Midbrain (tissue), 1 donor: ENCODE results near the gene SLC7A1.
"Not testable (repeated sequence)": the region's sequence is repeated elsewhere in the genome, so short reads cannot be mapped to it uniquely, and the experiment has no call there.

Experiments
- DNase-seq: peaks from one replicate; lab custom pipeline; 2025; lab: John Stamatoyannopoulos, UW

The SLC7A1 gene

DNA sequence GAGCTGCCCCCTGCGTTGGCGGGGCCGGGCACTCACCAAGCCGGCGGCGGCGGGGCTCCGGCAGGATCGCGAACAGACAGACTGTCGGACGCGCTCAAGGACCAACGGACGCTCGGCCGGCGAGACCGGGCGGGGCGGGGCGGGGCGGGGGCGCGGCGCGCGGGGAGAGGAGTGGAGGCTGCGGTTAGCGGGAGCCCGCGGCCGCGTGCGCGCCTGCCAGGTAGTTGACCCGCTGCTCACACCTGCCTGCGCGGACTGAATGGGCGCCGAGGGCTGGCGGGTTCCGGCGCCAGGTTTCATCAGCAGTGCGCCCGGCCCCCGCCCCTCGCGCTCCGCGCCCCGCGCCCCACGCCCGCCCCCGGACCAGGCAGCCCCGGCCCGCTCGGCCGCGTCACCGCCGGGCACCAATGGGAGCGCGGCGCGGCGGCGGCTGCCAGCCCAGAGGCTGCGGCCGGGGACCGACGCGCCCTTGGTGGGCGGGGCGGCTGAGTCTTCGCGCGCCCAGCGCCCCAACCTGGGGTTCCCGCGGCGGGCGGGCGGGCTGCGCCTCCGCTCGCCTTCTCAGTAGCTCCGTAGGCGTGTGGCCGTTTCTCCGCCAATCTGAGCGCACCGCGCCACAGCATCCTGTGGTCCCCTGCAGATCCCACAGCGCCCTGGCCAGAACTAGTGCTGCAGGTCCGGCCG lies at the start of gene SLC7A1:
Gene SLC7A1, minus strand, starts transcription at position 309 of the 684 bp plus-strand sequence. CDS start 59,500 bp downstream, outside the sequence.
- peak; percentile 83 for DNase-seq

DNA sequence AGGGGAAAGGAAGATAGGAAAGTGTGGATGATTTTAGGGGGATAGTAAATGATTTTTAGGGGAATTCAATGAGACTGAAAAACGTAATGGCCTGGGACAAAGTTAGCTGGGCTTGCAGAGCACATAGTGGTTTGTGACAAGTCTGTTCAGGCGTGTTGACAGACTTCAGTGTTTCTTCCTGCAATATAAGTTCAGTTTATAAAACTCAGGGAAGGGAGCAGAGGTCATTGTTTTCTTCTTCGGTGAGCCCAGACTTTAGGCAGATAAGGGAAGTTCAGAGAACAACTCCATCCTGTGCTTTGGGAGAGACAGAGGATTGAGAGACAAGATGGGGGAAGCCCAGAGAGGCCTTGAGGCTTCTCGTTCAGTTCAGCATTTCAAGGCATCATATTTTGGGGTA lies 45.2 kb upstream of the SLC7A1 start:
- DNase-seq: no peak

GRCh38 chr13:29636831-29637230 lies 41.3 kb upstream of the SLC7A1 start:
- DNase-seq: not testable (repeated sequence)

DNA sequence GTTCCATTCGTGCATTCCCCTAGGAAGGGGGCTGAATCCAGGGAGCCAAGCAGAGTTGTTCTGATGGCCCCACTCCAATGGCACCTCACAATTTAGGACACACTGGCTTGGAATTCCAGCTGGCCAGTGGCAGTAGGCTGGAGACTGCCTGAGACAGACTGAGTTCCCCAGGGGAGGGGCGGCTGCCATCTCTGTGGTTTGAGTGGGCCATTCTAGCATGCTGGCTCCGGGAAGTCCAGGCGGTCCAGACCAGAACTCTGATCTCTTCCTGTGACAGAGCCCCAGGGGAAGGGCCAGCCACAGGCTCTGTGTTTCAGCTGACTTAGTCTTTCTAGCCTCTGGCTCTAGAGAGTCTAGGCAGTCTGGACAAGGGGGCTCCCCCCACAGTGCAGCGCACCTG lies 29.5 kb upstream of the SLC7A1 start:
- no peak for DNase-seq

GRCh38 chr13:29621841-29622240 lies 26.4 kb upstream of the SLC7A1 start:
- no peak for DNase-seq

GRCh38 chr13:29621051-29621800 lies 25.7 kb upstream of the SLC7A1 start:
- DNase-seq: no peak

DNA sequence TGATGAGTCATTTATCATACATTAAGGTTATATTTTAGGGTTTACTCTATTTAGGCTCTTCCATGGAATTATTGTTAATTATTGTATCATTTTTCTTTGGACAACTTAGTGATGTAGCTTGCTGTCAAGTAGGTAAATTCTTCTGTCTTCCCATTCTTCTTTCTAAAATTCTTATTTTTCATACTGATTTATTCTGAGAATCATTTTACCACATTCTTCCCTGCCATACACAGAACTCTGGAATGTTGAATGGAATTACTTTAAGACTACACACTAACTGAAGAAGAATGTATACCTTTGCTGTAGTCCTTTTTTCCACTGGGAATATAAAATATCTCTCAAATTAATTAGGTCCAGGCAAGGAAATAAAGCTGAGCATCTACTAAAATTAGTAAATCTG lies 24.5 kb upstream of the SLC7A1 start:
- DNase-seq: no peak

DNA sequence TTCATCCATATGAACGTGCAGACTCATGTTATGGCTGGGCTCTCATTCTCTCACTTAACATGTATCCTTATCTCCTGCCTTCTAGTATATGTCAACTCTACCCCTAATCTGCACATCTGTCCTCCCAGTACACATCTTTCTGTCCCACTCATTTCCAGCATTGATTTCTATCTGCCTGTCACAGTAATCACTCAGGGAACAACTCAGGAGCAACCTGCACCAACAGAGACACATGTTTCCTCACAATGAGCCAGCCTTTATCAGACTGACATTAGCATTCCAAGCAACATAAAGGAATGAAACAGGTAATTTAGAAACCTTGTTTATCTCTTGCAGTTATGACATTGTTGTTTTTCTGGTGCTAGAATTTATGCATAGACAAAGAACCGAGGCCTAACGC lies 17.6 kb upstream of the SLC7A1 start:
- no peak for DNase-seq

DNA sequence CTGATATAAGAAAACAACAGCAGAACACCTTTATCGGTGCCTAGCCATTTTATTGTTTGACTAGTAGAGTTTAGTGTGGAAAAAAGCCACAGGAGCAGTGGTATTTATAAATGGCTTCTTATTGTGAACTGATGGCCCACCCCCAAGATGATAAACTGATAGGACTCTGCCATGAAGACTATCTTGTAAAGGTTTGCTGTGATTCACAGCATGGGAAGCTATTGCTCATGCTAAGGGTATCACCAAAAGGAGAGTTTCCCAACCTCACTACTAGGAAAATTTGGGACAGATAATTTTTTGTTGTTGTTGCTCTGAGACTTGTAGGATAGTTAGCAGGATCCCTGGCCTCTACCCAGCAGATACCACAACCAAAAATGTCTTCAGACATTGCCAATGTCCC lies 12.0 kb upstream of the SLC7A1 start:
- no peak for DNase-seq

DNA sequence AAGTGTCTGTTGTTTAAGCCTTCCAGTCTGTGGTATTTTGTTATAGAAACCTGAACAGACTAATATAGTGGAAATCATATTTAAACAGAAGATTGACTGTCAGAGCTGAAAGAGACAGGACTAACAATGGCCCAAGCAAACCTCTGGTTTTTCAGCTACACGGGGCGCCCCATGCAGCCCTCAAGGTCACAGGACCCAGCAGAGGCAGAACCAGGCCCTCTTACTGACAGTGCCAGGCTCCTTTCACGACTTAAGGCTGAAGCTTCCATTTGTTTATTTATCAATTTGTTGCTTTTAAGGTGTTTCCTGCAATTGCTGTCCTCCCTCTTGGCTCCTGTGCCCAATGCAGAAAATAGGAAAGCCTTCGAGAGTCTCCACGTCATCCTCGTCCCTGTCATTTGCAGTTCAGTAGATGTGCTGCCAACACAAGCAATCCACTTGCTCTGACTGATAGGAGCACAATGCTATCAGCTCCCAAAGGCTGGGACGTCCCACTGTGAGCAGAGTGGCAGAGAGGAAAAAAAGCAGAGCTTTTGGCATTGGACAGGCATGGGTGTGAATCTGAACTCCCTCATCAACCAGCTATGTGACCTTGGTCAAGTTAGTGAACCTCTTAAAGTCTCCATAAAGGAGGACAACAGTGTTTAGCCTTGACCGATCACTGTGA lies 10.5 kb upstream of the SLC7A1 start:
- no peak for DNase-seq

DNA sequence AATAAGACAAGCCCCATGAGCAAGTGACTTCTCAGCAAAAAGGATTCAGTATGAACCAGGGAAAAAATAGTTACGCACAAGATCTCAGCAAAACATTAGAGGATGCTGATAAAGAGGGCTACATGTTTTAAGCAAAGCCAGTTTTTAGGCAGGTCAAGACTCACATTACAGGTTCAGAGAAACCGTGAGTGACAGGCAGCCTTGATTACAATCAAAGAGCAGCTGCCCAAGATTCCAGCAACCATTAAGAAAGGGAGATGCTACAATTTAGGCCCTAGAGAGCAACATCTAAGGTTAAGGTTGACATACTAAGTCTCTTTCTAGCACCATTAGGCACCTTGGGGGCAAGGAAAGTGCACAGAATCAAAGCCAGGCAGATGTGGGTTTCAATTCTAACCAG lies 2.8 kb upstream of the SLC7A1 start:
- no peak for DNase-seq

DNA sequence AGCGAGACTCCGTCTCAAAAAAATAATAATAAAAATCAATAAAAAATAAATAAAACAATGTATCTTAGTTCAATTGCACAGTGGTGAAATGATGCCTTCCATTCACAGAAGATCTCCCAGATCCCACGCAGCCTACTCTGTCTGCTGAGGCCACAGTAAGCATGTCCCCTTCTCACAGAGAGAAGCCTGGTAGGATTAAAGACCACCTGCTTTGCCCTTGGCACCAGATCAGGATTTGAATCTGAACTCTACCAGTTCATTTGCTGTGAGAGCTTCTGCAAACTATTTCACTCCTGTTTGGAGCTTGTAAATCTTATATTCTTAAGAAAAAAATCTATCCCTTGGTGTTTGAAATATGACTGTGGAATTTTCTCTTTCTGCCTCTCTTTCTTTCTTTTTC lies 2.2 kb upstream of the SLC7A1 start:
- DNase-seq: no peak

- no peak for DNase-seq
Observed at GRCh38 chr13:29597246-29597645, 1.8 kb upstream of the SLC7A1 start.

DNA sequence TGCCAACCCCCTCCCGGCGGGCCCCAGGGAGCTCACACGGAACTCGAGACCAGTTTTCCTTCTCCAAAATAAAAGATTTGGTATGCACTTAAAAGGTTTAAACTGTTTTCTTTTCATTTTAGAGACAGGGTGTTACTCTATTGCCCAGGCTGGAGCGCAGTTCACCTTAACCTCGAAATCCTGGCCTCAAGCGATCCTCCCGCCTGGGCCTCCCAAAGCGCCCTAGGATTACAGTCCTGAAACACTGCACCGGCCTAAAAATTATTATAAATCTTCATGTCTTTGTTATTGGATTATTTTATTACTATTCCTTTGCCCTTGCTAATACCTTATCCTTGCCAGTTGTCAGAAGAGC lies 553 bp upstream of the SLC7A1 start:
- no peak for DNase-seq

DNA sequence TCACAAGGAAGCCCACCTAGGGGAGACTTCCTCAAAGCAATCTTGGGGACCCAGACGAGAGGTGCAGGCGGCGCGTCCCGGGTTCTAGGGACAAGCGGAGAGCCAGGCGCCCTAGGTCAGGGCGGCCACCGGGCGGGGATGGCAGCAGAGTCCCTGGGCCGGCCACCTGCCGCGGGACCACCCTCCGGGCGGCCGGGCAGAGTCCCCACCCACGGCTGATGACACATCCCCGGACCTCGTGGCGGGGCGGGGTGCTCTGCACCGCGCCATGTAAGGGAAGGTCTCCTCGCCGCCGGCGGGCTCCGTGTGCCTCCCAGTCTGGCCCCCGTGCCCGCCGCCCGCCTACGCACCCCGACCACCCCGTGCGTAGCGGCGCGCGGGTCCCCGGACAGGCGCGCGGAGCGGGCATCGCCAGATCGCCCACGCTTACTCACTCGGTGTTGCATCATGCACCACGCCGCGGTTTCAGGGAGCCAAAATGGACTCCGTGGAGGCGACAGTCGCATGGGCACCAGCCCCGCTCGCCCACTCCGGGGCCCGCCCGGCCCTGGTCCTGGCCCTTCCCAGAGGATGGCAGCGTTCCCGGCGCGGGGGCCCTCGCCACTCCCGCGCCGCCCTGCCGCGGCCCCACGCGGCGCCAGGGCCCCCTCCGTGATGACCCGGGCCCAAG lies 643 bp downstream of the SLC7A1 start:
- no peak for DNase-seq

DNA sequence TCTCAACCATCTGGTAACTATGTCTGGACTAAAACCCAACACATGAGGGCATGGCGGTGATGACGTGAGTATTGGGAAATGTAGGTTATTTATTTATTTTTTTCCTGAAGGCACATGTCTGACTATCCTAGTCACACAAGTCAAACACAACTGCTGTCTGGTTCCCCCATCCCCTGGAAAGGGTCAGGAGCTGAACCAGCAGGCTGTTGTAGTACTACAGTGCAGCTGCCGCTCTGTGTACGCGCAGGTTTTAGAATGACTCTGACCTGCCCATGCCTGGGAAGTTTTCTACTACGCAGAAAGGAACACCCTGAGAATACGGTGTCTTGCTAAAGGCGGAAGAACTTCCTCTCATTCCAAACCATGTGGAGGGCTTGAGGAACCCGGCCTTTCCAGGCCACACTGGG lies 1.2 kb downstream of the SLC7A1 start:
- DNase-seq: no peak

GRCh38 chr13:29593605-29594297 lies 1.7 kb downstream of the SLC7A1 start:
- no peak for DNase-seq

- no peak for DNase-seq
Observed at GRCh38 chr13:29591310-29591709, 4.2 kb downstream of the SLC7A1 start.

GRCh38 chr13:29589967-29590366 lies 5.5 kb downstream of the SLC7A1 start:
- no peak for DNase-seq

- no peak for DNase-seq
Observed at GRCh38 chr13:29589234-29589633, 6.3 kb downstream of the SLC7A1 start.

- DNase-seq: no peak
Observed at GRCh38 chr13:29587645-29588044, 7.8 kb downstream of the SLC7A1 start.
